Caco-2 (cell line): ENCODE results near the gene CHST3. TPM values are rescaled to one million over a fixed set of nuclear protein-coding genes. Genes with fewer than 3 reads are reported as not detected.

Source experiments
- BruUV-seq: library from RNA; stranded (reverse); fragments of 400-500 nt; replicated peaks from 2 replicates; lab custom pipeline; 2021; lab: Mats Ljungman, UMichigan
- CTCF ChIA-PET: fragments of 300-600 bp; sonication (Branson Sonifier 250); formaldehyde crosslinking; loops from one replicate; lab custom pipeline; 2022; ENCODE audit warnings: antibody characterized with exemption; lab: Charles Lee
- POLR2A ChIA-PET: fragments of 300-600 bp; sonication (Branson Sonifier 250); formaldehyde crosslinking; loops from one replicate; lab custom pipeline; 2022; ENCODE audit warnings: antibody characterized with exemption; lab: Charles Lee
- DNase-seq, 2 experiments: peaks; one replicate each; pipeline versions ENCODE4 v3.0.0 to v3.0.0-alpha.2; 2020 to 2022
- H3K27me3 ChIP-seq: replicated peaks from 2 replicates; pipeline ENCODE4 v1.6.0; 2011; ENCODE audit warnings: low read length; ENCODE audit not compliant: control insufficient read depth, insufficient read depth
- H3K36me3 ChIP-seq: 2 replicates; pipeline ENCODE4 v1.5.1; 2011; ENCODE audit warnings: low read length; ENCODE audit not compliant: control insufficient read depth, insufficient read depth
- H3K4me1 ChIP-seq: fragments of 250-450 bp; sonication (Bioruptor Pico); 2 replicates; pipeline ENCODE4 v1.5.1; 2020; ENCODE audit warnings: mild to moderate bottlenecking
- H3K4me3 ChIP-seq: 2 replicates; pipeline ENCODE4 v1.5.1; 2011; ENCODE audit warnings: low read depth, mild to moderate bottlenecking, control low read depth, low read length
- H3K9me3 ChIP-seq: fragments of 250-450 bp; sonication (Bioruptor Pico); 2 replicates; pipeline ENCODE4 v1.5.1; 2020; ENCODE audit warnings: mild to moderate bottlenecking, moderate library complexity
- H3K27ac Mint-ChIP-seq: one replicate; pipeline ENCODE4 v1.8.0; 2022; ENCODE audit warnings: mixed read lengths; ENCODE audit not compliant: unreplicated experiment
- H3K27me3 Mint-ChIP-seq: one replicate; pipeline ENCODE4 v1.8.0; 2022; ENCODE audit warnings: mixed read lengths; ENCODE audit not compliant: insufficient read depth, unreplicated experiment
- H3K36me3 Mint-ChIP-seq: one replicate; pipeline ENCODE4 v1.8.0; 2022; ENCODE audit warnings: mild to moderate bottlenecking, mixed read lengths; ENCODE audit not compliant: insufficient read depth, unreplicated experiment
- H3K4me1 Mint-ChIP-seq: one replicate; pipeline ENCODE4 v1.8.0; 2022; ENCODE audit warnings: low read depth, mixed read lengths; ENCODE audit not compliant: unreplicated experiment
- H3K4me3 Mint-ChIP-seq: one replicate; pipeline ENCODE4 v1.8.0; 2022; ENCODE audit warnings: mild to moderate bottlenecking, moderate library complexity, mixed read lengths; ENCODE audit not compliant: unreplicated experiment
- H3K9me3 Mint-ChIP-seq: one replicate; pipeline ENCODE4 v1.8.0; 2022; ENCODE audit warnings: mixed read lengths; ENCODE audit not compliant: unreplicated experiment
- intact Hi-C: fragments of 100-400 bp; cut with micrococcal nuclease; formaldehyde crosslinking; loops from one replicate; pipeline ENCODE4 v1.10.0; 2022; ENCODE audit not compliant: unreplicated experiment
- total RNA-seq: library from RNA; stranded (reverse); gene quantifications from 2 replicates; pipeline ENCODE4 v1.2.3, GENCODE V29; 2022
- TF ChIP-seq, protein P1 (sequence below), 2 experiments: fragments of 200-600 bp in 1 of 2; IDR thresholded peaks; 1 replicate in 1 of 2; 2 replicates in 1 of 2; pipeline versions ENCODE4 v1.5.1 to v1.8.0; 2011 to 2022; ENCODE audit warnings: antibody characterized with exemption in 1 of 2, control low read depth in 1 of 2, inconsistent platforms in 1 of 2, low read depth in 1 of 2, low read length in 1 of 2, mild to moderate bottlenecking in 1 of 2, moderate library complexity in 1 of 2; ENCODE audit not compliant: insufficient read depth in 1 of 2, severe bottlenecking in 1 of 2, unreplicated experiment in 1 of 2

The CHST3 gene
- total RNA-seq, 1 experiment from 2014 or later = 46.0 TPM

DNA sequence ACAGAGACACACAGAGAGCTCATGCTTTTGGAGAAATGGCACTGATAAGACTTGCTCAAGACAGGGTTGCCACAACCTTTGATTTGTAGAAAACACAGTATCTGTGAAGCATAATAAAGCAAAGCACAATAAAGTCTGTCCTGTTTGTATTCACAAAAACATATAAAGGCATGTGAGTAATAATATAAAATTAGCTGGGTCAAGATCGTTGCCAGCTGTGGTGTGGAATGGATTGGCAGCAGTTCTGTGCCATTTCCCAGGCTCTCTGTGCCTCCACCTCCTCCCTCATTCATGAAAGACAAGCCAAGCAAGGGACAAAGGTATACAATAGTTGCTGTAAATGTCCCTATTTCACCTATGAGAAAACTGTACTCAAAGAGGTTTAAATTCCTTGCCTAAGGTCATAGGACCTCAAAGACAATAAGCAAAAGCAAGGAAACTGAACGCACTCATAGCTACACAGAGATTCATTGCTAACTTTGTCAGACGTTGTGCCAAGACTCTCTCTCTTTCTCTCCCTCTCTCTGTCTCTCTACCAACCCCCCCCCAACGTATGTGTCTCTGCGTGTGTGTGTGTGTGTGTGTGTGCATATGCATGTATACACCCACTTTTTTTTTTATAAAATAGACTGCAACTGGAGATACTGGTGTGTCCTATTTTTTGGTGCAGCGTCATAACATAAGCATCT lies 31.8 kb downstream of the CHST3 start:
- Mint-ChIP-seq H3K4me3 (no peak overlapping the region), H3K36me3 (peaks cover 15% of the 10 kb centered on the region), H3K27ac (no peak overlapping the region), H3K4me1 (peaks cover 19% of the 10 kb centered on the region), H3K9me3 (no peaks in the 10 kb centered on the region), H3K27me3 (no peaks in the 10 kb centered on the region)
- intact Hi-C loops = no loop called here
- Histone ChIP-seq H3K9me3 (no peaks in the 10 kb centered on the region), H3K4me1 (no peaks in the 10 kb centered on the region), H3K36me3 (no peaks in the 10 kb centered on the region), H3K4me3 (no peak overlapping the region), H3K27me3 (no peaks in the 10 kb centered on the region)
- no peak for DNase-seq
- POLR2A ChIA-PET = no interaction called here
- TF ChIP-seq, protein P1, sequence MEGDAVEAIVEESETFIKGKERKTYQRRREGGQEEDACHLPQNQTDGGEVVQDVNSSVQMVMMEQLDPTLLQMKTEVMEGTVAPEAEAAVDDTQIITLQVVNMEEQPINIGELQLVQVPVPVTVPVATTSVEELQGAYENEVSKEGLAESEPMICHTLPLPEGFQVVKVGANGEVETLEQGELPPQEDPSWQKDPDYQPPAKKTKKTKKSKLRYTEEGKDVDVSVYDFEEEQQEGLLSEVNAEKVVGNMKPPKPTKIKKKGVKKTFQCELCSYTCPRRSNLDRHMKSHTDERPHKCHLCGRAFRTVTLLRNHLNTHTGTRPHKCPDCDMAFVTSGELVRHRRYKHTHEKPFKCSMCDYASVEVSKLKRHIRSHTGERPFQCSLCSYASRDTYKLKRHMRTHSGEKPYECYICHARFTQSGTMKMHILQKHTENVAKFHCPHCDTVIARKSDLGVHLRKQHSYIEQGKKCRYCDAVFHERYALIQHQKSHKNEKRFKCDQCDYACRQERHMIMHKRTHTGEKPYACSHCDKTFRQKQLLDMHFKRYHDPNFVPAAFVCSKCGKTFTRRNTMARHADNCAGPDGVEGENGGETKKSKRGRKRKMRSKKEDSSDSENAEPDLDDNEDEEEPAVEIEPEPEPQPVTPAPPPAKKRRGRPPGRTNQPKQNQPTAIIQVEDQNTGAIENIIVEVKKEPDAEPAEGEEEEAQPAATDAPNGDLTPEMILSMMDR (IDR thresholded peaks at IDR 0.05; ENCODE audit: insufficient read depth in 1 of 2, low read depth in 1 of 2, low read length in 1 of 2, severe bottlenecking in 1 of 2, unreplicated experiment in 1 of 2) = no peak
- no TSS peak for BruUV-seq
- CTCF ChIA-PET = interaction anchor here (1.5 to 2.2 kb wide), 2 partner anchors 53 to 92 kb away, joined by 5 to 12 read pairs; no protein-coding TSS in a partner anchor

DNA sequence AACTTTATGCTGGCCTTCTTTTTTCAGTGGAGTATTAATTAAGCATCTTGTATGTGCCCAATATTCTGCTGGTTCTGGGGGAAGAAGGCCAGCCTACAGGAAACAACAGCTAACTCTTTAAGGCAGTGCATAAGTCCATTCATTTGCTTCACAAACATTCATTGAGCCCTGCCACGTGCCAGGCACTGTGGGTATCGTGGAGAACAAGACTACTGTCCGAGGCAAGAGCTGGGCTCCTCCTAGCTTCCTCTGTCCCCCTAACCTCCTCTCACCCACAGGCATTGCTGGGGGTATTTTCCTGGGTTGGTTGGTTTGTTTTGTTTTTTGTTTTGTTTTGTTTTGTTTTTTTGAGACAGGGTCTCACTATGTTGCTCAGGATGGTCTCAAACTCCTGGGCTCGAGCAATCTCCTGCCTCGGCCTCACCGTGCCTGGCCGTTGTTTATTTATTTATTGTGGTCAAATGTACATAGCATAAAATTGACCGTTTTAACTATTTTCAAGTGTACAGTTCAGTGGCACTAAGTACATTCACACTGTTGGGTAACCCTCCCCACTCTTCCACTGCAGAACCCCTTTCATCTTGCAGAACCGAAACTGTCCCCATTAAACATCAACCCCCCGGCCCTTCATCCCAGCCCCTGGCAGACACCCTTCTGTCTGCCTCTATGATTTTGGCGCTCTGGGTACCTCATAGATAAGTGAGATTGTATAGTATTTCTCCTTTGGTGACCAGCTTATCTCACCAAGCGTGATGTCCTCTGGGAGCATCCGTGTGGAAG lies 32.6 kb downstream of the CHST3 start:
- H3K4me1 Mint-ChIP-seq = peaks cover 19% of the 10 kb centered on the region
- H3K4me3 Mint-ChIP-seq = no peak overlapping the region
- CTCF ChIA-PET = interaction anchor here (1.5 kb wide), 1 partner anchor 92 kb away, joined by 5 read pairs; no protein-coding TSS in a partner anchor
- Histone ChIP-seq H3K36me3 (no peaks in the 10 kb centered on the region), H3K4me1 (no peaks in the 10 kb centered on the region), H3K9me3 (no peaks in the 10 kb centered on the region), H3K4me3 (no peak overlapping the region), H3K27me3 (no peaks in the 10 kb centered on the region)
- DNase-seq = no peak
- POLR2A ChIA-PET = no interaction called here
- peak overlapping the region; percentile 29 for H3K27ac Mint-ChIP-seq
- H3K9me3 Mint-ChIP-seq = no peaks in the 10 kb centered on the region
- peaks cover 15% of the 10 kb centered on the region for H3K36me3 Mint-ChIP-seq
- intact Hi-C loops = no loop called here
- TF ChIP-seq, protein P1 (IDR thresholded peaks at IDR 0.05; ENCODE audit: insufficient read depth in 1 of 2, low read depth in 1 of 2, low read length in 1 of 2, severe bottlenecking in 1 of 2, unreplicated experiment in 1 of 2) = no peak
- no peaks in the 10 kb centered on the region for H3K27me3 Mint-ChIP-seq
- no TSS peak for BruUV-seq

DNA sequence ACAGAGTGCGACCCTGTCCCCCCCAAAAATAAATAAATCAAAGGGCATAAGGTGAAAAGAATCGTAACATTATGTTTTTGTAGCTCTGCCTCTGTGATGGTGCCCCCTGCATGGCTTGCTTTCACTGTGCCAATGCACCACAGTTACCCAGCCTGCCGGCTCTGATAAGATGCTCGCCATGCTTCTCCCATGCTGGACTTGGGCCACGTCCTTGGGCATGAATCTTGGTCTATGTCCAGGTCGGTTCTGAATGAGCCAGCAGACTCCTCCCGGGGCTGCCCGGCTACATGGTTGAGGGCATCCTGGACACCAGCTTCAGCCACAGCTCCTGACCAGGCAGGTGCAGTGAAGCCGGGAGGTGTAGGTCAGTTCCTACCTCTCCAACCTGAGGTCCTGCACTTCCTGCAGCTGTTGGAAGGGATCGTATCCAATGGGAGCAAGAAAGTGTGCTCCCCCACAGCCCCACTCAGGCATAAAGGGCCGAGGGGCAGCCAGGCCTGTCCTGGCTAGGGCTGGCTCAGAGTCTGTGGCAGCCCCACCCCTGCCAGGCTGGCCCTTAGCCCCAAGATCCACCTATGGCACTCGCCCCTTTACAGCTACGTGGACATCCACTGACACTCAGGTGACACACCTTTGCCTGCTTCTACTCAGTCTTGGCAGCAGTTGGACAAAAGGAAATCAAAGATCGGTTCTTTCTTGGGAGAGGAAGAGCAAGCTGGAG lies 34.1 kb downstream of the CHST3 start:
- DNase-seq = no peak
- ChIA-PET POLR2A (no interaction called here), CTCF (interaction anchor here (1.3 kb wide), 1 partner anchor 50 kb away, joined by 5 read pairs; no protein-coding TSS in a partner anchor)
- Mint-ChIP-seq H3K4me1 (peaks cover 19% of the 10 kb centered on the region), H3K27ac (no peak overlapping the region), H3K4me3 (no peak overlapping the region), H3K27me3 (no peaks in the 10 kb centered on the region), H3K9me3 (no peaks in the 10 kb centered on the region), H3K36me3 (peaks cover 11% of the 10 kb centered on the region)
- 0 out of 2 replicates have a peak, but pooled peaks cover 1% of the 10 kb centered on the region for H3K36me3 ChIP-seq
- no peaks in the 10 kb centered on the region for H3K4me1 ChIP-seq
- TF ChIP-seq, protein P1 (IDR thresholded peaks at IDR 0.05; ENCODE audit: insufficient read depth in 1 of 2, low read depth in 1 of 2, low read length in 1 of 2, severe bottlenecking in 1 of 2, unreplicated experiment in 1 of 2) = no peak
- no peak overlapping the region for H3K4me3 ChIP-seq
- BruUV-seq = no TSS peak
- H3K9me3 ChIP-seq = no peaks in the 10 kb centered on the region
- intact Hi-C loops = no loop called here
- no peaks in the 10 kb centered on the region for H3K27me3 ChIP-seq
